GM19438 (cell line): Measurements from ENCODE around the gene SHISAL1.
"Not testable (repeated sequence)": the region's sequence is repeated elsewhere in the genome, so short reads cannot be mapped to it uniquely, and the experiment has no call there.

Experiments
- ATAC-seq: cut with Tn5 transposase; IDR thresholded peaks from one replicate; pipeline ENCODE4 v1.9.1; 2021; ENCODE audit warnings: low read depth; ENCODE audit not compliant: unreplicated experiment

The SHISAL1 gene

GRCh38 chr22:44305455-44305854 lies 7.3 kb downstream of the SHISAL1 start:
- ATAC-seq: no peak

GRCh38 chr22:44304911-44305310 lies 7.8 kb downstream of the SHISAL1 start:
- no peak for ATAC-seq

GRCh38 chr22:44304354-44304753 lies 8.4 kb downstream of the SHISAL1 start:
- ATAC-seq: no peak

GRCh38 chr22:44302363-44302762 lies 10.4 kb downstream of the SHISAL1 start:
- not testable (repeated sequence) for ATAC-seq

- ATAC-seq: no peak
Measured at GRCh38 chr22:44301039-44301438, 11.7 kb downstream of the SHISAL1 start.

GRCh38 chr22:44299124-44299523 lies 13.6 kb downstream of the SHISAL1 start:
- no peak for ATAC-seq

- ATAC-seq: no peak
Measured at GRCh38 chr22:44298406-44299091, 14.2 kb downstream of the SHISAL1 start.

- ATAC-seq: no peak
Measured at GRCh38 chr22:44297470-44298061, 15.2 kb downstream of the SHISAL1 start.

- ATAC-seq: no peak
Measured at GRCh38 chr22:44295406-44295805, 17.3 kb downstream of the SHISAL1 start.

GRCh38 chr22:44293876-44294275 lies 18.9 kb downstream of the SHISAL1 start:
- ATAC-seq: no peak

- ATAC-seq: no peak
Measured at GRCh38 chr22:44293034-44293433, 19.7 kb downstream of the SHISAL1 start.

GRCh38 chr22:44292521-44292920 lies 20.2 kb downstream of the SHISAL1 start:
- no peak for ATAC-seq

GRCh38 chr22:44291674-44292360 lies 20.9 kb downstream of the SHISAL1 start:
- no peak for ATAC-seq

GRCh38 chr22:44291265-44291664 lies 21.5 kb downstream of the SHISAL1 start:
- ATAC-seq: no peak

- ATAC-seq: no peak
Measured at GRCh38 chr22:44289414-44290171, 23.2 kb downstream of the SHISAL1 start.

GRCh38 chr22:44288913-44289312 lies 23.8 kb downstream of the SHISAL1 start:
- no peak for ATAC-seq

GRCh38 chr22:44287741-44288140 lies 25.0 kb downstream of the SHISAL1 start:
- no peak for ATAC-seq

- ATAC-seq: no peak
Measured at GRCh38 chr22:44287121-44287693, 25.5 kb downstream of the SHISAL1 start.

- ATAC-seq: no peak
Measured at GRCh38 chr22:44286646-44287045, 26.1 kb downstream of the SHISAL1 start.

- ATAC-seq: no peak
Measured at GRCh38 chr22:44284711-44285110, 28.0 kb downstream of the SHISAL1 start.
